ENCODE measurements around the gene CUL9. TPM values are rescaled to one million over a fixed set of nuclear protein-coding genes. Genes with fewer than 3 reads are reported as not detected.

CUL9 gene
- polyA plus RNA-seq, 4 donors: 24.7 to 48.7 (median 34.5) TPM

GRCh38 chr6:43172104-43173007 is 9.6 kb upstream of the CUL9 start:
- peak in 1 of 4 donors; percentile 29 for DNase-seq (ENCODE audit: low read depth in 4 of 4, low spot score in 3 of 4)

DNA sequence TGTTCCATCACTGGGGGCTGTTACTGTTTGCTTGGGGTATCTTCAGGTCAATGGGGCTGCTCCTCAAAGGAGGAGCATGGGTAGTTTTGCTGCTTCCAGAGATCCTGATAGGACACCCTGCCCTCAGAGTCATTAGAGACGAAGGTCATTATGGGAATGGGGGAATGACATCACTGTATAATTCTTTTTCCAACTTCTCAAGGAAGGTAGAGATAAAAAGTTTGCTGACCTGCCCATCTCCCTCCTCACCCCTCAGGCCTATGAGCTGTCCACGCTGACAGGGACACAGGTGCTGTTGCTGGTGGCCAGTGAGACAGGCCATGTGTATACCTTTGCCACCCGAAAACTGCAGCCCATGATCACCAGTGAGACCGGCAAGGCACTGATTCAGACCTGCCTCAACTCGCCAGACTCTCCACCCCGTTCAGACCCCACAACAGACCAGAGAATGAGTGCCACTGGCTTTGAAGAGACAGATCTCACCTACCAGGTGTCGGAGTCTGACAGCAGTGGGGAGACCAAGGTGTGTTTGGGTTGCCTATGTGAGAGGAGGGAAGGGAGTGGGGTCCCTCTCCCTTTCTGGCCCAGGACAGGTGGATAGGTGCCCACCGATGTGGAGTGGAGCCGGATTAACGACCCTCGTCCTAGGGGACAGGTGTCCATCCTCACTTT is 8.3 kb upstream of the CUL9 start:
- no peak for DNase-seq (ENCODE audit: low read depth in 4 of 4, low spot score in 3 of 4)

GRCh38 chr6:43174263-43175112 is 7.5 kb upstream of the CUL9 start:
- DNase-seq (ENCODE audit: low read depth in 4 of 4, low spot score in 3 of 4): peak; percentile 91 to 96 (median 94)

DNA sequence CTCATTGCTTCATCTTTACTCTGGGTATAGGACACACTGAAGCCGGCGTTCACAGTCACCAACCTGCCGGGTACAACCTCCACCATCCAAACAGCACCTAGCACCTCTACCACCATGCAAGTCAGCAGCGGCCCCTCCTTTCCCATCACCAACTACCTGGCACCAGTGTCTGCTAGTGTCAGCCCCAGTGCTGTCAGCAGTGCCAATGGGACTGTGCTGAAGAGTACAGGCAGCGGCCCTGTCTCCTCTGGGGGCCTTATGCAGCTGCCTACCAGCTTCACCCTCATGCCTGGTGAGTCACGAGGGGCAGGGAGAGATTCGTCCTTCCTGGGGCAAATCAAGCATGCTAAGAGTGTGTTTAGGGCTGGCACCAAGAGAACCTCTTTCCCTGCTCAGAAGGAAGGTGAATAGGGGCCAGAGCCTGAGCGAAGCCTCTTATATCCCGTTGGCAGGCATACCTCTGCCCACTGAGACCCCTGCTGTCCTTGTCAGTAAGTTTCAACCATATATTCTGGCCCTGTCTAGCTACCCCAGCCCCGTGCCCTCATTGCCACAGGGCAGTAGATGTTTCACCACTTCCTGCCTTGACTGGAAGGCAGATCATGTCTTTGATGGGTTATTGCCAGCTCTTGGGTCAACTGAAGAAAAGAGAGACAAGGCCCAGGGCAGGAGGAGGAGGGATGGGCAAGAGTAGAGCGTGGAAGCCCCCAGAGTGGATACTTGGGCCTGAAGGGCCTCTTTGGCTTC is 6.1 kb upstream of the CUL9 start:
- no peak for DNase-seq (ENCODE audit: low read depth in 4 of 4, low spot score in 3 of 4)

- no peak for DNase-seq (ENCODE audit: low read depth in 4 of 4, low spot score in 3 of 4)
Observed at GRCh38 chr6:43176423-43176786, 5.6 kb upstream of the CUL9 start.

- DNase-seq (ENCODE audit: low read depth in 4 of 4, low spot score in 3 of 4): no peak
Observed at GRCh38 chr6:43178150-43178549, 3.8 kb upstream of the CUL9 start.

DNA sequence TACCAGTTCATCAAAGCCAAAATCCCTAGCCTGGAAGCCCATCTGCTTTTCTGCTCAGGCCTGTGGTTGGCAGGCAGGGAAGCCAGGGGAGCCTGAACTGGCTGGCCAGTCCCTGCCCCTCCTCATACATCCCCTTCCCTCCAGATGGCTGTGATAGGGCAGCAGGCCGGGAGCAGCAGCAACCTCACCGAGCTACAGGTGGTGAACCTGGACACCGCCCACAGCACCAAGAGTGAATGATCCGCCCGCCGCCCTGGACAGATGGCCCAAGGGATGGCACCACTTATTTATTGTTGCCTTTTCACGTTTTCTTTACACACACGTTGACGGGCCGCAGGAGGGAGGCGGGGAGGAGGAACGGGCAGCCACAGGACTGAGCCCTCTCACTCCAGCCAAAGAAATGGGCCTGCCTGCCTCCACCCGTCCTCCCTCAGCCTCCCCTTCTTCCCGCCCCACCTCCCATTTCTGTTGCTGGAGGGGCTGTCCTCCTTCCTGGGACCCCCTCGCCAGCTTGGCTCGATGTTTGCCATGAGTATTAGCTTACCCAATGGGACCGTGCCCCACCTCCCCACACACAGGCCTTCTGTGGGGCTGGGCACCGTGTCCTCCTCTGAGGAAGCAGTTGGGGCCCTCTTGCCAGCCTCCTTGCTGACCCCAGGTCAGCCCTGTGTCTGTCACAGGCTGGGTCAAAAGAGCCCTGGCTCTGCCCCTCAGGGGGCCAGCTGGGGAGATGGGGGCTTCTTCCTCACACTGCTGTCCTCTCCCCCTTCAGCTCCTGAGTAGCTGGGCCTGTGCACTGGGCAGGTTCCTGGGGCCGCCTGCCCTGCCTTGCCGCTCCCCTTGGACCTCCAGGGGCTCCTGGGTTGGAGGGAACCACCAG is 2.8 kb upstream of the CUL9 start:
- no peak for DNase-seq (ENCODE audit: low read depth in 4 of 4, low spot score in 3 of 4)

GRCh38 chr6:43180058-43180457 is 1.9 kb upstream of the CUL9 start:
- DNase-seq (ENCODE audit: low read depth in 4 of 4, low spot score in 3 of 4): no peak

DNA sequence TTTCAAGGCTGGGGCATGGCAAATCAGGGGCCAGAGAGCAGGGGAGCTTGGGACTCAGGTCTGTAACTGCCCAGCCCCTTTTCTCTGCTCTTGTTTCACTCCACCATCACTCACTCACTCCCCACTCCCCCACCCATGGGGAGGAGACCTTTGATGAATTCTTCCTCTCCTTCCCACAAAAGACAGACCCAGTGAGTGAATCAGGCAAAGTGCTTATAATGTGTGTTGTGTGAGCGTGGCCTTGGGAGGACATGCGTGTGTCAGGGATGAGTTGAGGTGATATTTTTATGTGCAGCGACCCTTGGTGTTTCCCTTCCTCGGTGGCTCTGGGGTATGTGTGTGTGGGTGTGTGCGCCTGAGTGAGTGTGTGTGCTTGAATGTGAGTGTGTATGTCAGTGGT is 1.0 kb upstream of the CUL9 start:
- DNase-seq (ENCODE audit: low read depth in 4 of 4, low spot score in 3 of 4): peak in 1 of 4 donors; percentile 12

DNA sequence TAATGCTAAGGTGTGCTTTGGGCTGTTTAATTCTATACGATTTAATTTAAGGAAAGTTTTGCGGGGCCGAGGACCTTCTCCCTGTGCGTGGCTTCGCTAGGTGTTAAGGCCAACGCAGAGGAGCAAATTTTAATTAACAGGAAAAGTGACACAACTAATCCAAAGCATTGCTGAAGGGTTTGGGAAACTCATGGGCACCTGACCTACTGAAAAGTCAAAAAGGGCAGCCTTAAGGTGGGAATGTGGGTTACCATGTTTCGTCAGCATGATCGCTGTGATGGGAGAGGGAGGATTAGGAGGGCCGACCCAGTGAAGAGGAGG is 415 bp upstream of the CUL9 start:
- peak in 1 of 4 donors; percentile 12 for DNase-seq (ENCODE audit: low read depth in 4 of 4, low spot score in 3 of 4)

DNA sequence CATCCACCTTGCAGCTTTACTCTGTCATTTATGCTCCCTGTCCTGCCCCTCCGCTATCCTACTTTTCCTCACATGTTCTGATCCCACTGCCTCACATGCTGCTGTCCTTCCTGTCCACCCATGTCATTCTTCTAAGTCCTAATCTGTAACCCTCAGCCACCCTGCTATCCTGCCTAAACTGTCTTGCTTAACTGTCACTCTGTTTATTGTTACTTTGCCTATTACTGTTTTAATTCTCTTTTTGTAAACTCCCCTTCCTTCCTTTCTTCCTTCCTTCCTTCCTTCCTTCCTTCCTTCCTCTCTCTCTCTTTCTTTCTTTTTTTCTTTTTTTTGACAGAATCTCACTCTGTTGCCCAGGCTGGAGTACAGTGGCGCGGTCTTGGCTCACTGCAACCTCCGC is 1.4 kb downstream of the CUL9 start:
- DNase-seq (ENCODE audit: low read depth in 4 of 4, low spot score in 3 of 4): no peak

DNA sequence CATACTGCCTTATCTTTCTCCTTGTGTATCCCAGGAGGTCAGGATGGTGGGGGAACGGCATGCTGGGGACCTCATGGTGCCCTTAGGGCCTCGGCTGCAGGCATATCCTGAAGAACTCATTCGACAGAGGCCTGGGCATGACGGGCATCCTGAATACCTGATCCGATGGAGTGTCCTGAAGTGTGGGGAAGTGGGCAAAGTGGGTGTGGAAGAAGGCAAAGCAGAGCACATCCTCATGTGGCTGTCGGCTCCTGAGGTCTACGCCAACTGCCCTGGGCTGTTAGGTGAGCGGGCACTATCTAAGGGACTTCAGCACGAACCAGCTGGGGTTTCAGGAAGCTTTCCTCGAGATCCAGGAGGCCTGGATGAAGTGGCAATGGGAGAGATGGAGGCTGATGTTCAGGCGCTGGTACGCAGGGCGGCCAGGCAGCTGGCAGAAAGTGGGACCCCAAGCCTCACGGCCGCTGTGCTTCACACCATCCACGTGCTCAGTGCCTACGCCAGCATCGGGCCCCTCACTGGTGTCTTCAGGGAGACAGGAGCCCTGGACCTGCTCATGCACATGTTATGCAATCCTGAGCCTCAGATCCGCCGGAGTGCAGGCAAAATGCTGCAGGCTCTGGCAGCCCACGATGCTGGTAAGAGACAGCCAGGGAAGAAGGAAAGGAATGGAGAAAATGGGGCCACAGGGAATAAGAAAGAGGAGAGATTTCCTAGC is 2.4 kb downstream of the CUL9 start:
- DNase-seq (ENCODE audit: low read depth in 4 of 4, low spot score in 3 of 4): no peak

DNA sequence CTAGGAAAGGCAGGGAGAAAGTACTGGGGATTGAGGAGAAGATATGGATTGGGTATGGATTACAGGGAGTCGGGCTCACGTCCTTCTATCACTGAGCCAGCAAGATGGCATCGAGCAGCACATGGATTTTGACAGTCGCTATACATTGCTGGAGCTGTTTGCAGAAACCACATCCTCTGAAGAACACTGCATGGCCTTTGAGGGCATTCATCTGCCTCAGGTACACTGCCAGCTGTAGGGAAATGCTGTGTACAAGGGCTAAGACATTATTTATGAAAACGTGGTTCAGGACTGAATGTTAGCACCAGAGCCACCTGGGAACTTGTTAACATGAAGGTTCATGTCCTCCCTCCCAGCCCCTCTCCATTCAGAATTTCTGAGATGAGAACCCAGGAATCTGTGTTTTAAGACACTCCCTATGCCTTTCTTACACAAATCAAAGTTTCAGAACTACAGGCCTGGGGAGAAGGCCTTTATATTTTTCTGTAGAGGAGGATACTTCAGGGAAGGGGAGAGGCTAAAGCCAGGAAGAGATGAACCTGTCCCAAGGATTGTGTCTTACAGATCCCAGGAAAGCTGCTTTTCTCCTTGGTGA is 3.5 kb downstream of the CUL9 start:
- DNase-seq (ENCODE audit: low read depth in 4 of 4, low spot score in 3 of 4): no peak

DNA sequence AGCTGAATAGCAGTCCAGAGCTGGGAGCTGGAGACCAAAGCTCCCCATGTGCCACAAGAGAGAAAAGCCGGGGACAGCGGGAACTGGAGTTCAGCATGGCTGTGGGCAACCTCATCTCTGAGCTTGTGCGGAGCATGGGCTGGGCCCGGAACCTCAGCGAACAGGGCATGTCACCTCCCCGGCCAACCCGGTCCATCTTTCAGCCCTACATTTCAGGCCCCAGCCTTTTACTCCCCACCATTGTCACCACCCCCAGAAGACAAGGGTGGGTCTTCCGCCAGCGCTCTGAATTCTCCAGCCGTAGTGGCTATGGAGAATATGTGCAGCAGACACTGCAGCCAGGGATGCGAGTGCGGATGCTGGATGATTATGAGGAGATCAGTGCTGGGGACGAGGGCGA is 4.0 kb downstream of the CUL9 start:
- DNase-seq (ENCODE audit: low read depth in 4 of 4, low spot score in 3 of 4): no peak

DNA sequence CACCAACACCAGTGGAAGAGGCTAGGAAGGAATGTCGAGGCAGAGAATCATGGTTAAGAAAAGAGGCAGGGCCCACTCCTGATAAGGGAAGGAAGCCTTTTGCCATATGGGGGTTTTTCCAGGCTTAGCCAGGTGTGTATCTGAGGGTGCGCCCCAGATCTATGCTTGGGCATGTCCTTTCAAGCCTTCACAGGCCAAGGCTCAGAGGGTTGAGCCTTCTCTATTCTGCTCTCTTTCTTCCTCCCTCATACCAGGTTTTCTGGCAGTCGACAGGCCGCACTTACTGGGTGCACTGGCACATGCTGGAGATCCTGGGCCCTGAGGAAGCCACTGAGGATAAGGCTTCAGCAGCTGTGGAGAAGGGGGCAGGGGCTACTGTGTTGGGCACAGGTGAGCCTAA is 4.7 kb downstream of the CUL9 start:
- DNase-seq (ENCODE audit: low read depth in 4 of 4, low spot score in 3 of 4): no peak

GRCh38 chr6:43187821-43188220 is 5.8 kb downstream of the CUL9 start:
- no peak for DNase-seq (ENCODE audit: low read depth in 4 of 4, low spot score in 3 of 4)

DNA sequence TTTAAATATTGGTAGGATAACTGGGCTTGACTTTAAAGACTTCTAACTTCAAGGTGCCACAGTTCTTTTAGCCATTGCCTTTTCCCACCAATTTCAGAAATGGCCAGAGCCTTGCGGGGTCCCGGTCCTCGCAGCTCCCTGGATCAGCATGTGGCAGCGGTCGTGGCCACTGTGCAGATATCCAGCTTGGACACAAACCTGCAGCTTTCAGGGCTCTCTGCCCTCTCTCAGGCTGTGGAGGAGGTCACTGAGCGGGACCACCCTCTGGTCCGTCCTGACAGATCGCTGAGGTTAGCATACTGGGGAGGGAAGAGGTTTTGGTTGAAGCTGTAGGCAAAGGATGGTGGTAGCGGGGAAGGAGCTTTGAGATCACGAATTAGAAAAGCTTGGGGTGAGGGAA is 6.4 kb downstream of the CUL9 start:
- DNase-seq (ENCODE audit: low read depth in 4 of 4, low spot score in 3 of 4): no peak

GRCh38 chr6:43189776-43190304 is 7.8 kb downstream of the CUL9 start:
- DNase-seq (ENCODE audit: low read depth in 4 of 4, low spot score in 3 of 4): no peak
